Nephron progenitor cell (in vitro differentiated cells): ENCODE measurements around the gene ELAPOR1.

Experiments used
- DNase-seq: peaks from one replicate; pipeline ENCODE4 v3.0.0; 2021
- H3K27ac Mint-ChIP-seq: 2 replicates; pipeline ENCODE4 v1.8.0; 2021; ENCODE audit warnings: mild to moderate bottlenecking, moderate library complexity, mixed read lengths
- H3K27me3 Mint-ChIP-seq: 2 replicates; pipeline ENCODE4 v1.8.0; 2021; ENCODE audit warnings: mild to moderate bottlenecking, low read depth, mixed read lengths; ENCODE audit not compliant: poor library complexity
- H3K36me3 Mint-ChIP-seq: 2 replicates; pipeline ENCODE4 v1.8.0; 2021; ENCODE audit warnings: low read depth, mixed read lengths
- H3K4me1 Mint-ChIP-seq: 2 replicates; pipeline ENCODE4 v1.8.0; 2021; ENCODE audit warnings: mixed read lengths
- H3K4me3 Mint-ChIP-seq: 2 replicates; pipeline ENCODE4 v1.8.0; 2021; ENCODE audit warnings: mild to moderate bottlenecking, moderate library complexity, mixed read lengths
- H3K9me3 Mint-ChIP-seq: 2 replicates; pipeline ENCODE4 v1.8.0; 2021; ENCODE audit warnings: mild to moderate bottlenecking, moderate library complexity, mixed read lengths
- TF ChIP-seq, protein P1 (sequence below): fragments of 200-600 bp; sonication (generic); IDR thresholded peaks from 2 replicates; pipeline ENCODE4 v1.5.0; 2021; ENCODE audit warnings: antibody characterized with exemption

Gene ELAPOR1

DNA sequence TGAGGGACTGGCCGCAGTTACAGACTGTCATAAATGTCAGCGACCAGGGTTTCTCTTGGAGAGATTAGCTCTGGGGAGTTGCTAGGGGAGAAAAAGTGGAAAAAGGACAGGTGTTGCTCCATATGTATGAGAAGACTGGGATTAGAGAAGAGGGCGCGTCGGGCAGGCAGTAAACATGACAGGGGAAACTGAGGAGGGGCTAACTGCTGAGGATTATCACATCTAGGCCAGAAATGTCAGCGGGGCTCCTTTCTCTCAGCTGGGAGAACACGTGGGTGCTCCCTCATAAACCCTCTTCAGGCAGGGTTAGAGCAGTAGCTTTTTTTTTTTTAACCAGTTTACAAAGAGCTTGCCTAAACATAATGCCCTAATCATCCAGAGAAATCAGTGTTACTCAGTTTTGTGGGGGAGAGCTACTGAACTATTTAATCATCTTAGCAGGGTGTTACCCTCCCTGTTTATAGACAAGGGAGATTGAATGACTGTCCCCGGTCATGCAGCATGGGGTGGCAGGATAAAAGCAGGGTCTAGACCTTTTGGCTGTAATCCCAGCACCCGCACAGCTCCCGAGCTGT lies 35.2 kb downstream of the ELAPOR1 start:
- no peak for DNase-seq
- H3K9me3 Mint-ChIP-seq: no peaks in the 10 kb centered on the region
- H3K4me1 Mint-ChIP-seq: peaks cover 50% of the 10 kb centered on the region
- no peaks in the 10 kb centered on the region for H3K27me3 Mint-ChIP-seq
- H3K27ac Mint-ChIP-seq: peak overlapping the region; percentile 11
- no peaks in the 10 kb centered on the region for H3K36me3 Mint-ChIP-seq
- H3K4me3 Mint-ChIP-seq: no peak overlapping the region
- TF ChIP-seq, protein P1, sequence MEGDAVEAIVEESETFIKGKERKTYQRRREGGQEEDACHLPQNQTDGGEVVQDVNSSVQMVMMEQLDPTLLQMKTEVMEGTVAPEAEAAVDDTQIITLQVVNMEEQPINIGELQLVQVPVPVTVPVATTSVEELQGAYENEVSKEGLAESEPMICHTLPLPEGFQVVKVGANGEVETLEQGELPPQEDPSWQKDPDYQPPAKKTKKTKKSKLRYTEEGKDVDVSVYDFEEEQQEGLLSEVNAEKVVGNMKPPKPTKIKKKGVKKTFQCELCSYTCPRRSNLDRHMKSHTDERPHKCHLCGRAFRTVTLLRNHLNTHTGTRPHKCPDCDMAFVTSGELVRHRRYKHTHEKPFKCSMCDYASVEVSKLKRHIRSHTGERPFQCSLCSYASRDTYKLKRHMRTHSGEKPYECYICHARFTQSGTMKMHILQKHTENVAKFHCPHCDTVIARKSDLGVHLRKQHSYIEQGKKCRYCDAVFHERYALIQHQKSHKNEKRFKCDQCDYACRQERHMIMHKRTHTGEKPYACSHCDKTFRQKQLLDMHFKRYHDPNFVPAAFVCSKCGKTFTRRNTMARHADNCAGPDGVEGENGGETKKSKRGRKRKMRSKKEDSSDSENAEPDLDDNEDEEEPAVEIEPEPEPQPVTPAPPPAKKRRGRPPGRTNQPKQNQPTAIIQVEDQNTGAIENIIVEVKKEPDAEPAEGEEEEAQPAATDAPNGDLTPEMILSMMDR: no peak

DNA sequence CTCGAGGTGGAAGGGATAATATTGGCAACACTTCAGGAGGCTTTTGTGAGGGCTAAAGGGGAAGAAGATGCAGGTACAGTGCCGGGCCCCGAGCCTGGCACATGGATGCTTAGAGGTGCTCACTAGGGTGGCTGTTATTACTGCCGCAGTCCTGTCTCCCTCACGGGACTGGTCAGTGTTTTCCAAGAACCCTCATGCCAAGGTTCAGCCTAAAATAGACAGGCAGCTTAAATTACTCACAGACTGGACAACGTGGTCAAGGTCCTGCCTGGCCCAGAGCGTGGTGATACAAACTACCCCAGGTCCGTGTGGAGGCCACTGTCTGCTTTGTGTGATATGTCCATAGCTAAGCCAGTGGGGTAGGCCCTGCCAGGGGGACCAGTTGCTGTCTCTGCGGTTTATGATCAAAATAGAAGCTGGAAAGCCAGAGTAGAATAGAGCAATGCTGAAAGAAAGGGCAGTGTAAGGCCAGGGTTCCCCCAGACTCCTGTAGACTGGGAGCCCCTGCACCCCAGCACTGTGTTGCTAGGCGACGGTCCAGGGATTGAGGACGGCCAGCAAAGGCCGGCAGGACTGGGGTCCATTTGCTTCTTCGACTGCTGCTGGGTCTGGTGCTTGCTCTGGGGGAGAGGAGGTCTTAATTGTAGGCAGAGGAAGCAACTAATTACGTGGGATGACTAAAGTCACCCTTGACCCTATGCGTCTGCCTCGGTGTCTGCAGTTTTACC lies 36.1 kb downstream of the ELAPOR1 start:
- peak overlapping the region; percentile 94 for H3K27ac Mint-ChIP-seq
- H3K9me3 Mint-ChIP-seq: no peaks in the 10 kb centered on the region
- no peaks in the 10 kb centered on the region for H3K27me3 Mint-ChIP-seq
- no peak overlapping the region for H3K4me3 Mint-ChIP-seq
- no peaks in the 10 kb centered on the region for H3K36me3 Mint-ChIP-seq
- TF ChIP-seq, protein P1: no peak
- DNase-seq: no peak
- peaks cover 57% of the 10 kb centered on the region for H3K4me1 Mint-ChIP-seq

DNA sequence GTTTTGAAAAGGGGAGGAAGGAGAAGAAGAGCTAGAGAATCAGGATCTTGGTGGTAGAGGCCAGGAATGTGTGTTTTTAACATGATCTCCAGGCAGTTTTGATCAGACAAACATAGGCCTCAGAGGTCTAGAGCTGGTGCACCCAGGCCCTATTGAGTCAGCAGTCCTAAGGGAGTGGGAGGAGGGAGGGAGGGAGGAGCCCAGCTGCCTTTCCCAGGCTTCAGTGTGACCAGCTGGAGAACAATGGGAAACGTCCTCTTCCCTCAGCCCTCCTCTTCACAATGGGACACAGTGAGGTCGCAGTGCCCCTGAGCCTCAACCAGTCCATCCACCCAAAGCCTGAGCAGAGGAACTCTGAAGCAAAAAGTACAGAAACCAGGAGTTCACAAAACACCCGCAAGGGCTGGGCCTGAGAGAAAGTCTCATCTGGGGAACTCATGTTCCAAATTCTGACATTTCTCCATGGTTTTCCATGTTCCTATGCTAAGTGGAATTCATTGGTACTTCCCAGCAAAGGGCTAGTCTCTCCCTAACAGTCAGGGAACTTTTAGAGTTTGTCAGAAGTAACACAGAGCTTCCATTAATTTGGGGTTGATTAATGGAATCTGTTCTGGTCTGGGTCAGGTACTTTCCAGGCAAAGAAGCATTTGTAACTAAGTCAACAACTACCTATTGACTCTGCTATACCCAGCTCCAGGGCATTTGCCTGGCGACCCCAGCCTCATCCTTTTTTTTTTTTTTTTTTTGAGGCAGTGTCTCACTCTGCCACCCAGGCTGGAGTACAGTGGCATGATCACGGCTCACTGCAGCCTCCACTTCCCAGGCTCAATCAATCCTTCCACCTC lies 37.5 kb downstream of the ELAPOR1 start:
- TF ChIP-seq, protein P1: no peak
- H3K27ac Mint-ChIP-seq: peak overlapping the region; percentile 71
- H3K4me1 Mint-ChIP-seq: peaks cover 58% of the 10 kb centered on the region
- no peaks in the 10 kb centered on the region for H3K36me3 Mint-ChIP-seq
- peak; percentile 19 for DNase-seq
- H3K27me3 Mint-ChIP-seq: no peaks in the 10 kb centered on the region
- no peak overlapping the region for H3K4me3 Mint-ChIP-seq
- no peaks in the 10 kb centered on the region for H3K9me3 Mint-ChIP-seq

DNA sequence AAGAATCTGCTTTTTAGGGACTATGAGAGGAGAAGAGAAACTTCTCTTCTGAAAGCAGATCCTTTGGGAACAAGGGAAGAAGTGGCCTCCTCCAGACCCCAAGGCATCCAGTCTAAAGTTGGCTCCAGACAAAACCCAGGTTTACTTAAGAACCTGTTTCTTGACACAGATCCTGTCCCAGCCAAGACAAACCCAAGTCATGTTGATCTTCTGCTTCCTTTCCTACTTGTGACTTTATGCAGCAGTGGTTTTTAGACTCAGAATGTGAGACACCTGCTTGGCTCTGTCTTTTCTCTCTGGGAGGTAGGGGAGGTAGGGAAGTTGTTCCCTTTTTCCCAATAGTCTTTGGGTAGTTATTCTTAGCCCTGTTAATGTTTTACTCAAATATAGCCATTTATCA lies 38.3 kb downstream of the ELAPOR1 start:
- no peak overlapping the region for H3K27ac Mint-ChIP-seq
- H3K4me3 Mint-ChIP-seq: no peak overlapping the region
- TF ChIP-seq, protein P1: no peak
- no peak for DNase-seq
- H3K4me1 Mint-ChIP-seq: peaks cover 56% of the 10 kb centered on the region
- H3K9me3 Mint-ChIP-seq: no peaks in the 10 kb centered on the region
- H3K27me3 Mint-ChIP-seq: peaks cover 1% of the 10 kb centered on the region
- no peaks in the 10 kb centered on the region for H3K36me3 Mint-ChIP-seq

DNA sequence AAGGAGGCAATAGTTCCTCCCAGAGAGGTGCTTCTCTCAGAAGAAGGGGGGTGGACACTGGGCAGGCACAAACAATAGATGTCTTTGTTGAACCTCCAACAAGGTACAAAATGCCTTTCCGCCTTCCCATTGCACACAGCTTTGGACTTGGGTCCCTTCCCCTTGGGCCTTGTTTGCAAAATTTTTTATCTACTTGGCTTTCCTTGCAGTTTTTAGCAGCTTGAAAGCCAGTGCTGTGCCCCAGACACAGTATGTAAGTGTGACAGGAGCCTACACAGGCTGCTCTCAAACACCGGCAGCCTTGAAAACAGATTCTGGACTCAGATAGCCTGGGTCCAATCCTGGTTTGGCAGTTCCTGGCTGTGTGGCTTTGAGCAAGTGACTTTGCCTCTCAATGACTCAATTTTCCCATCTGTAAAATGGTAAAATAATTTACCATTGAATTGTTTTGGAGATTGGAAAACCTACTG lies 43.0 kb downstream of the ELAPOR1 start:
- Mint-ChIP-seq H3K27me3 (peaks cover 3% of the 10 kb centered on the region), H3K4me1 (peaks cover 25% of the 10 kb centered on the region)

More for the DNA sequence above, 43.0 kb downstream of the ELAPOR1 start:
- TF ChIP-seq, protein P1: no peak
- peak overlapping the region; percentile 64 for H3K27ac Mint-ChIP-seq
- H3K4me3 Mint-ChIP-seq: no peak overlapping the region
- no peak for DNase-seq
- H3K36me3 Mint-ChIP-seq: no peaks in the 10 kb centered on the region
- no peaks in the 10 kb centered on the region for H3K9me3 Mint-ChIP-seq
